A549 (cell line): ENCODE measurements around the gene DSCAML1. TPM values are rescaled to one million over a fixed set of nuclear protein-coding genes. Genes with fewer than 3 reads are reported as not detected.

Source experiments
- ATAC-seq, 2 experiments: fragments of 200-7000 bp in 1 of 2; fragments of >200 bp in 1 of 2; cut with Nextera tagmentation in 1 of 2; cut with Tn5 transposase in 1 of 2; 3 replicates each; pipeline versions ENCODE4 v1.8.0 to v1.9.1; 2018 to 2020; ENCODE audit warnings: mild to moderate bottlenecking in 1 of 2, moderate library complexity in 1 of 2
- CTCF ChIA-PET: fragments of 300-600 bp; sonication (Branson Sonifier 250); formaldehyde crosslinking; extraction: SDS; loops from one replicate; lab custom pipeline; 2021; ENCODE audit warnings: antibody characterized with exemption, inconsistent platforms; lab: Yijun Ruan, JAX
- POLR2A ChIA-PET: fragments of 350-600 bp; formaldehyde crosslinking; extraction: SDS; loops from one replicate; lab custom pipeline; 2021; ENCODE audit warnings: antibody characterized with exemption, inconsistent platforms; lab: Yijun Ruan, JAX
- DNase-seq, 2 experiments: peaks; one replicate each; pipeline versions ENCODE4 v3.0.0 to v3.0.0-alpha.2; 2011 to 2016; ENCODE audit warnings: low read depth in 1 of 2, low spot score in 1 of 2
- FAIRE-seq: peaks from 2 replicates; lab custom pipeline; 2011; peaks lifted over from hg19 to GRCh38; lab: Jason Lieb, UNC
- H3K27ac ChIP-seq, 2 experiments: fragments of >200 bp; sonication (Bioruptor Twin); formaldehyde crosslinking; 3 replicates each; pipeline ENCODE4 v1.5.1; 2016 to 2017
- H3K4me1 ChIP-seq: fragments of >200 bp; sonication (Bioruptor Twin); formaldehyde crosslinking; 3 replicates; pipeline ENCODE4 v1.6.1; 2016
- H3K4me2 ChIP-seq: fragments of >200 bp; sonication (Bioruptor Twin); formaldehyde crosslinking; 3 replicates; pipeline ENCODE4 v1.6.1; 2016
- H3K4me3 ChIP-seq: fragments of >200 bp; sonication (Bioruptor Twin); formaldehyde crosslinking; 3 replicates; pipeline ENCODE4 v1.5.1; 2016
- H3K9me3 ChIP-seq: fragments of >200 bp; sonication (Bioruptor Twin); formaldehyde crosslinking; 3 replicates; pipeline ENCODE4 v1.6.1; 2016
- CHD4 ChIP-seq: fragments of 200-600 bp; sonication (generic); IDR thresholded peaks from 2 replicates; pipeline ENCODE4 v1.6.1; 2016; ENCODE audit warnings: antibody characterized with exemption, mild to moderate bottlenecking, borderline replicate concordance
- CTCF ChIP-seq: fragments of >200 bp; sonication (Bioruptor Twin); formaldehyde crosslinking; IDR thresholded peaks from 3 replicates; pipeline ENCODE4 v1.5.1; 2016
- ESRRA ChIP-seq: fragments of 150-350 bp; IDR thresholded peaks from 2 replicates; pipeline ENCODE4 v1.6.1; 2014; ENCODE audit warnings: mild to moderate bottlenecking, low read length, borderline replicate concordance
- HEYL ChIP-seq: fragments of 250-450 bp; sonication (Bioruptor Pico); IDR thresholded peaks from 2 replicates; pipeline ENCODE4 v1.8.0; 2021; ENCODE audit warnings: mild to moderate bottlenecking, moderate library complexity
- HOXB13 ChIP-seq: fragments of 250-450 bp; sonication (Bioruptor Pico); IDR thresholded peaks from 2 replicates; pipeline ENCODE4 v1.5.0; 2020; ENCODE audit warnings: low read depth, mild to moderate bottlenecking, moderate library complexity
- KDM1A ChIP-seq: fragments of 200-600 bp; sonication (generic); IDR thresholded peaks from 2 replicates; pipeline ENCODE4 v1.6.1; 2016; ENCODE audit warnings: low read depth, mild to moderate bottlenecking
- MYC ChIP-seq: IDR thresholded peaks from 2 replicates; pipeline ENCODE4 v1.6.1; 2012; ENCODE audit warnings: mild to moderate bottlenecking, inconsistent platforms, low read length, improper control_type of control experiment, borderline replicate concordance
- NFE2L2 ChIP-seq: fragments of 150-350 bp; conservative IDR thresholded peaks from 2 replicates; pipeline ENCODE4 v1.6.1; 2014; ENCODE audit warnings: low read length
- PBX3 ChIP-seq: IDR thresholded peaks from 2 replicates; pipeline ENCODE4 v1.6.1; 2012
- PHF8 ChIP-seq: fragments of 200-600 bp; sonication (generic); IDR thresholded peaks from 2 replicates; pipeline ENCODE4 v1.6.1; 2016; ENCODE audit warnings: low read depth, mild to moderate bottlenecking, antibody characterized with exemption, moderate library complexity, borderline replicate concordance
- RAD21 ChIP-seq, 2 experiments: fragments of >200 bp in 1 of 2; sonication (Bioruptor Twin) in 1 of 2; formaldehyde crosslinking in 1 of 2; IDR thresholded peaks in 1 of 2; conservative IDR thresholded peaks in 1 of 2; 2 replicates in 1 of 2; 3 replicates in 1 of 2; pipeline ENCODE4 v1.6.1; 2012 to 2018; ENCODE audit warnings: inconsistent platforms in 1 of 2
- RFX5 ChIP-seq: fragments of 450-650 bp; IDR thresholded peaks from 2 replicates; pipeline ENCODE4 v1.7.1; 2014; ENCODE audit warnings: antibody characterized with exemption, mild to moderate bottlenecking, moderate library complexity
- TFCP2L1 ChIP-seq: fragments of 250-450 bp; sonication (Bioruptor Pico); IDR thresholded peaks from 2 replicates; pipeline ENCODE4 v1.5.0; 2021; ENCODE audit warnings: mild to moderate bottlenecking
- USF2 ChIP-seq: fragments of 450-650 bp; IDR thresholded peaks from 2 replicates; pipeline ENCODE4 v1.6.1; 2014; ENCODE audit warnings: antibody characterized with exemption
- WGBS: methylation state at CpG from one replicate; pipeline ENCODE4 v1.1.6; 2017; ENCODE audit errors: missing lambda C conversion rate; 5-methylcytosine and 5-hydroxymethylcytosine counted together
- polyA plus RNA-seq, 4 experiments: library from polyadenylated mRNA; depleted of rRNA in 3 of 4; stranded (reverse); fragments of >200 nt; fragmentation: RNase III in 1 of 4; extraction: RNeasy Plus Mini Kit Qiagen cat#74134 plus additional on column Dnase treatment in 1 of 4; gene quantifications; 2 replicates in 3 of 4; 3 replicates in 1 of 4; pipeline ENCODE4 v1.2.3, GENCODE V29; 2011 to 2017
- TF ChIP-seq, protein P1 (sequence below): fragments of 200-600 bp; sonication (generic); IDR thresholded peaks from 2 replicates; pipeline ENCODE4 v1.6.1; 2016; ENCODE audit warnings: antibody characterized with exemption, mild to moderate bottlenecking, moderate library complexity
- TF ChIP-seq, protein P2 (sequence below): IDR thresholded peaks from 2 replicates; pipeline ENCODE4 v1.6.1; 2012; ENCODE audit warnings: low read depth, borderline replicate concordance

The DSCAML1 gene
- polyA plus RNA-seq, 2 of the 4 experiments (the other 2 are of a cell fraction): 0.12 to 0.31 TPM

DNA sequence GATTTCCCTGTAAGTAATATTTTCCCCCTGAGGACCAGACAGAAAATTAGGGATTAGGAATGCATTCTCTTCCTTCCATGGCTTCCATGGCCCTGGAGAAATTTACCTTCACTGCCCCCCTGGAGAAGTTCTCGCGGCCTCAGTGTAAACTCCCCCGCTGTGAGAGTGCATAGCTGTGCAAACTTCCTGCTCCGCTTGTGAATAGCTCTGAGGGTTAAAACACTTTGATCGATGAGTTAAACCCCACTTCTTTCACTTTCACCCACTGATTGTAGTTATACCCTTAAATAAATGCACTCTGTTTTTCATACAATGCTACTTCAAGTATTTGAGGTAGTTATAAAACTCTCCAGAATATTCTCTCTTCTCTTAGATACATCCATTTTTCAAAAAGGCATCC is 190.8 kb downstream of the DSCAML1 start:
- H3K4me2 ChIP-seq: no peak overlapping the region
- no peak for DNase-seq
- no peak for ATAC-seq
- TF ChIP-seq HOXB13 (CRISPR knock-in tag): no peak
- TF ChIP-seq MYC: no peak
- TF ChIP-seq USF2: no peak
- TF ChIP-seq PHF8: no peak
- TF ChIP-seq PBX3: no peak
- TF ChIP-seq, protein P1, sequence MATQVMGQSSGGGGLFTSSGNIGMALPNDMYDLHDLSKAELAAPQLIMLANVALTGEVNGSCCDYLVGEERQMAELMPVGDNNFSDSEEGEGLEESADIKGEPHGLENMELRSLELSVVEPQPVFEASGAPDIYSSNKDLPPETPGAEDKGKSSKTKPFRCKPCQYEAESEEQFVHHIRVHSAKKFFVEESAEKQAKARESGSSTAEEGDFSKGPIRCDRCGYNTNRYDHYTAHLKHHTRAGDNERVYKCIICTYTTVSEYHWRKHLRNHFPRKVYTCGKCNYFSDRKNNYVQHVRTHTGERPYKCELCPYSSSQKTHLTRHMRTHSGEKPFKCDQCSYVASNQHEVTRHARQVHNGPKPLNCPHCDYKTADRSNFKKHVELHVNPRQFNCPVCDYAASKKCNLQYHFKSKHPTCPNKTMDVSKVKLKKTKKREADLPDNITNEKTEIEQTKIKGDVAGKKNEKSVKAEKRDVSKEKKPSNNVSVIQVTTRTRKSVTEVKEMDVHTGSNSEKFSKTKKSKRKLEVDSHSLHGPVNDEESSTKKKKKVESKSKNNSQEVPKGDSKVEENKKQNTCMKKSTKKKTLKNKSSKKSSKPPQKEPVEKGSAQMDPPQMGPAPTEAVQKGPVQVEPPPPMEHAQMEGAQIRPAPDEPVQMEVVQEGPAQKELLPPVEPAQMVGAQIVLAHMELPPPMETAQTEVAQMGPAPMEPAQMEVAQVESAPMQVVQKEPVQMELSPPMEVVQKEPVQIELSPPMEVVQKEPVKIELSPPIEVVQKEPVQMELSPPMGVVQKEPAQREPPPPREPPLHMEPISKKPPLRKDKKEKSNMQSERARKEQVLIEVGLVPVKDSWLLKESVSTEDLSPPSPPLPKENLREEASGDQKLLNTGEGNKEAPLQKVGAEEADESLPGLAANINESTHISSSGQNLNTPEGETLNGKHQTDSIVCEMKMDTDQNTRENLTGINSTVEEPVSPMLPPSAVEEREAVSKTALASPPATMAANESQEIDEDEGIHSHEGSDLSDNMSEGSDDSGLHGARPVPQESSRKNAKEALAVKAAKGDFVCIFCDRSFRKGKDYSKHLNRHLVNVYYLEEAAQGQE: no peak
- no peak for TF ChIP-seq TFCP2L1 (CRISPR knock-in tag)
- no peak for TF ChIP-seq RAD21 (conservative IDR thresholded peaks at IDR 0.05 in 1 of 2, IDR thresholded peaks at IDR 0.05 in 1 of 2)
- TF ChIP-seq, protein P2, sequence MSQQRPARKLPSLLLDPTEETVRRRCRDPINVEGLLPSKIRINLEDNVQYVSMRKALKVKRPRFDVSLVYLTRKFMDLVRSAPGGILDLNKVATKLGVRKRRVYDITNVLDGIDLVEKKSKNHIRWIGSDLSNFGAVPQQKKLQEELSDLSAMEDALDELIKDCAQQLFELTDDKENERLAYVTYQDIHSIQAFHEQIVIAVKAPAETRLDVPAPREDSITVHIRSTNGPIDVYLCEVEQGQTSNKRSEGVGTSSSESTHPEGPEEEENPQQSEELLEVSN: no peak
- TF ChIP-seq KDM1A: no peak
- no peak for TF ChIP-seq HEYL (CRISPR knock-in tag)
- no peak for TF ChIP-seq RFX5
- H3K4me1 ChIP-seq: peaks cover 13% of the 10 kb centered on the region; the same call in 2 of the 3 replicates
- H3K9me3 ChIP-seq: no peaks in the 10 kb centered on the region
- H3K27ac ChIP-seq: no peak overlapping the region
- POLR2A ChIA-PET: no interaction called here
- H3K4me3 ChIP-seq: no peak overlapping the region
- FAIRE-seq: no peak
- CTCF ChIA-PET: no interaction called here
- 80% methylated on average over 5 of the region's 5 CpGs for WGBS

DNA sequence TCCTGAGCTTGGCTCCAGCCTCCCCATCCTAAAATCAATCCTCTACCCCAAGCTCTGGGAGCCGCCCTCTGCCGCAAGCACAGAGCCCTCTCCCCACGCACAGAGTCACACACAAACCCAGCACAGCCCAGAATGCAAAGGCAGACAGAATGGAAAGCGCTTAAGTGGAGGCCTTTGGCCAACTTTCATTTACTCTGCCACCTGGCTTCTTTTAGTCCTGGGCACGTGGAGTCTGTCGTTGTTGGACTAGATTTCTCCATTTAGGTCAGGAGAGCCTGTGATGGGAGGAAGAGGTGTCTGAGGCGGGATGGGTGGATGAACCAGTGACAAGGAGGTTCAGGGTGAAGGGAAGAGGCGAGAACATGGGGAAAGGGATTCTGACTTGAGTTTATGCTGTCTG is 191.7 kb downstream of the DSCAML1 start:
- POLR2A ChIA-PET: no interaction called here
- Histone ChIP-seq H3K27ac (no peak overlapping the region), H3K4me1 (peaks cover 8% of the 10 kb centered on the region; the same call in 2 of the 3 replicates)
- no peak for FAIRE-seq
- no peak for DNase-seq
- TF ChIP-seq ESRRA: no peak
- no peak for TF ChIP-seq CHD4
- no peak for TF ChIP-seq NFE2L2
- no peak for TF ChIP-seq HEYL (CRISPR knock-in tag)
- no peak for TF ChIP-seq CTCF
- TF ChIP-seq, all 56 proteins: peak for 0
- H3K9me3 ChIP-seq: no peaks in the 10 kb centered on the region
- CTCF ChIA-PET: no interaction called here
- 76% methylated on average over 7 of the region's 8 CpGs for WGBS
- H3K4me2 ChIP-seq: no peak overlapping the region
- no peak overlapping the region for H3K4me3 ChIP-seq
- no peak for ATAC-seq
